GM19351 (cell line): ENCODE measurements around the gene CCNQ.

Experiments used
- ATAC-seq: cut with Tn5 transposase; IDR thresholded peaks from one replicate; pipeline ENCODE4 v1.9.1; 2021; ENCODE audit warnings: mild to moderate bottlenecking, moderate library complexity; ENCODE audit not compliant: unreplicated experiment

Gene CCNQ

GRCh38 chrX:153598541-153599191 is at the start of gene CCNQ:
TSS of gene CCNQ (minus strand) at chrX:153599139. CDS start at chrX:153599073, 66 bp downstream.
- peak; percentile 40 for ATAC-seq

GRCh38 chrX:153647461-153648357 is 48.8 kb upstream of the CCNQ start:
- no peak for ATAC-seq

GRCh38 chrX:153646620-153647373 is 47.9 kb upstream of the CCNQ start, which contains the start of gene DUSP9:
TSS of gene DUSP9 (plus strand) at chrX:153647203. CDS start at chrX:153647954, 751 bp downstream.
- ATAC-seq: no peak

GRCh38 chrX:153645921-153646488 is 47.1 kb upstream of the CCNQ start:
- no peak for ATAC-seq

GRCh38 chrX:153645151-153645550 is 46.2 kb upstream of the CCNQ start:
- no peak for ATAC-seq

GRCh38 chrX:153644356-153645125 is 45.6 kb upstream of the CCNQ start:
- ATAC-seq: no peak

- ATAC-seq: no peak
These were observed 44.8 kb upstream of the CCNQ start for GRCh38 chrX:153643431-153644351.

GRCh38 chrX:153642655-153643430 is 43.9 kb upstream of the CCNQ start:
- no peak for ATAC-seq

GRCh38 chrX:153642051-153642654 is 43.2 kb upstream of the CCNQ start:
- ATAC-seq: no peak

GRCh38 chrX:153641627-153642026 is 42.7 kb upstream of the CCNQ start:
- ATAC-seq: no peak

- ATAC-seq: no peak
These were observed 42.0 kb upstream of the CCNQ start for GRCh38 chrX:153640736-153641575.

- ATAC-seq: no peak
These were observed 41.2 kb upstream of the CCNQ start for GRCh38 chrX:153640045-153640686.

GRCh38 chrX:153639177-153640044 is 40.5 kb upstream of the CCNQ start:
- no peak for ATAC-seq

- ATAC-seq: no peak
These were observed 39.7 kb upstream of the CCNQ start for GRCh38 chrX:153638436-153639176.

- no peak for ATAC-seq
These were observed 39.1 kb upstream of the CCNQ start for GRCh38 chrX:153638041-153638371.
